Measurements from ENCODE around the gene SLC7A6.

Gene SLC7A6

DNA sequence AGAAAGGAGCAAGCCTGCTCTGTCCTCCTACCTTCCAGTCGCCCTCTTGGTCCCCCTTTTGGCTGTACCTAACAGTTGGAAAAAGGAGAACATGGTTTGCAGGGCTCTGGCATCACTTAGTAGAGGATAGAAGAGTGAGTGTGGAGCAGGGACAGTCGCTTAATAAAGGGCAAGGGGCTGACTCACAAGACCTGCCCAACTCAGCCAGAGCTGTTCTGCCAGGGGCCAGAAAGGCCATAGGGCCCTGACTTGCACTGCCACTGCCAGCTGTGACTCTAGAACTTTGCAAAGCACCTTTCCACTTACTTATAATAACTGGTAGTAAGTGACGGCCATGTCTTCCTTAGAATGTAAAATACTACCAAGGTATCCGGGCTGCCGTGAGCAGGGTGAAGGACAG lies 60.0 kb downstream of the SLC7A6 start:
- H3K4me1 Mint-ChIP-seq = peaks cover 41% of the 10 kb centered on the region
- no peak overlapping the region for H3K27ac Mint-ChIP-seq
- DNase-seq = no peak
- H3K9me3 Mint-ChIP-seq = no peaks in the 10 kb centered on the region
- no peaks in the 10 kb centered on the region for H3K27me3 Mint-ChIP-seq
- no peak overlapping the region for H3K4me3 Mint-ChIP-seq
- no peak for ATAC-seq

GRCh38 chr16:68324780-68325357 lies 60.5 kb downstream of the SLC7A6 start:
- peak overlapping the region in 1 of 2 donors; percentile 24 for H3K27ac Mint-ChIP-seq
- ATAC-seq = no peak
- H3K27me3 Mint-ChIP-seq = no peaks in the 10 kb centered on the region
- DNase-seq = no peak
- no peak overlapping the region for H3K4me3 Mint-ChIP-seq
- H3K4me1 Mint-ChIP-seq = peaks cover 36% of the 10 kb centered on the region
- no peaks in the 10 kb centered on the region for H3K9me3 Mint-ChIP-seq

GRCh38 chr16:68328151-68328859 lies 64.0 kb downstream of the SLC7A6 start:
- Mint-ChIP-seq H3K27me3 (no peaks in the 10 kb centered on the region), H3K9me3 (no peaks in the 10 kb centered on the region), H3K4me1 (peaks cover 45% of the 10 kb centered on the region), H3K4me3 (no peak overlapping the region), H3K27ac (no peak overlapping the region)
- peak; percentile 99 for ATAC-seq
- DNase-seq = peak; percentile 75 to 82

- ATAC-seq = no peak
- H3K27me3 Mint-ChIP-seq = no peaks in the 10 kb centered on the region
- H3K4me1 Mint-ChIP-seq = peaks cover 42% of the 10 kb centered on the region
- DNase-seq = no peak
- no peak overlapping the region for H3K4me3 Mint-ChIP-seq
- H3K9me3 Mint-ChIP-seq = no peaks in the 10 kb centered on the region
- no peak overlapping the region for H3K27ac Mint-ChIP-seq
Observed at GRCh38 chr16:68328860-68329390, 64.6 kb downstream of the SLC7A6 start.

- Mint-ChIP-seq H3K4me3 (no peak overlapping the region), H3K27me3 (no peaks in the 10 kb centered on the region), H3K9me3 (no peaks in the 10 kb centered on the region), H3K27ac (peak overlapping the region in 1 of 2 donors; percentile 30), H3K4me1 (peaks cover 32% of the 10 kb centered on the region)
- ATAC-seq = no peak
- no peak for DNase-seq
Observed at GRCh38 chr16:68331879-68332410, 67.6 kb downstream of the SLC7A6 start.

GRCh38 chr16:68332411-68333121 lies 68.2 kb downstream of the SLC7A6 start:
- no peak overlapping the region for H3K4me3 Mint-ChIP-seq
- H3K27me3 Mint-ChIP-seq = no peaks in the 10 kb centered on the region
- ATAC-seq (no peak), DNase-seq (no peak)
- H3K4me1 Mint-ChIP-seq = peaks cover 26% of the 10 kb centered on the region
- no peaks in the 10 kb centered on the region for H3K9me3 Mint-ChIP-seq
- H3K27ac Mint-ChIP-seq = peak overlapping the region; percentile 30 to 57

DNA sequence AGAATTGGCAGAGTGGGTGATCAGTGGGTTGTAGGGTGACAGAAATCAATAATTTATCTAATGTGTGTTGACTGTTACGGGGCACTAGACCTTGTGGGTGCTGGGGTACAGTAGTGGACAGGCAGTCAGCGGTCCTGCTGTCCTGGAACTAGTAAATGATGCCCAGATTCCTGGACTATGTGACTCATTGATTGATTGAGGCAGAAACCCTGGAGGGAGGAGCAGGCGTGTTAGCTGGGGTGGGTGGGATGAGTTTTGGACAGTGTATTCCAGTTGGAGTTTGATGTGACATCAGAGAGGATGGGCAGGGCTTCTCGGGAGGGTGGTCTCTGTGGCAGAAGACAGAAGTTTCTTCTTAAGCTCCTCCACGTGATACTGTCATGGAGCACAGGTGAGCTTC lies 70.8 kb downstream of the SLC7A6 start:
- Mint-ChIP-seq H3K27ac (no peak overlapping the region), H3K4me1 (peaks cover 14% of the 10 kb centered on the region), H3K27me3 (no peaks in the 10 kb centered on the region), H3K9me3 (no peaks in the 10 kb centered on the region), H3K4me3 (no peak overlapping the region)
- DNase-seq (no peak), ATAC-seq (no peak)

GRCh38 chr16:68338326-68339119 lies 74.2 kb downstream of the SLC7A6 start:
- no peak overlapping the region for H3K27ac Mint-ChIP-seq

DNA sequence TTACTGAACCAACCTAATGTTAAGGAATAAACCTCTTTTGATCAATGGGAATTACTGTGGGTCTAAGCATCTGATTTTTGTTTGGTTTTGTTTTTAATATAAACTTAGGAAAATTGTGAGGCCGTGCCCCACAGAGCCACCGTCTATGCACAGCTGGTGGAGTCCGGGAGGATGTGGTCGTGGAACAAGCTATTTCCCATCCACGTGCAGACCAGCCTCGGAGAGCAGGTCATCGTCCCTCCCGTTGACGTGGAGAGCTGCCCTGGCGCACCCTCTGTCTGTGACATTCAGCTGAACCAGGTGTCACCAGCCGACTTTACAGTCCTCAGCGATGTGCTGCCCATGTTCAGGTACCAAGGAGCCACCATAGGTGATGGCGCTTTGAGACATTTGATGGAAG lies 74.9 kb downstream of the SLC7A6 start:
- ATAC-seq = no peak
- no peaks in the 10 kb centered on the region for H3K9me3 Mint-ChIP-seq
- no peak for DNase-seq
- H3K4me3 Mint-ChIP-seq = no peak overlapping the region
- H3K4me1 Mint-ChIP-seq = peaks cover 2% of the 10 kb centered on the region
- H3K27me3 Mint-ChIP-seq = no peaks in the 10 kb centered on the region
- no peak overlapping the region for H3K27ac Mint-ChIP-seq

More at GRCh38 chr16:68338326-68339119, 74.2 kb downstream of the SLC7A6 start:
- Mint-ChIP-seq H3K27me3 (no peaks in the 10 kb centered on the region), H3K4me3 (no peak overlapping the region), H3K4me1 (no peaks in the 10 kb centered on the region), H3K9me3 (no peaks in the 10 kb centered on the region)
- ATAC-seq (no peak), DNase-seq (no peak)

DNA sequence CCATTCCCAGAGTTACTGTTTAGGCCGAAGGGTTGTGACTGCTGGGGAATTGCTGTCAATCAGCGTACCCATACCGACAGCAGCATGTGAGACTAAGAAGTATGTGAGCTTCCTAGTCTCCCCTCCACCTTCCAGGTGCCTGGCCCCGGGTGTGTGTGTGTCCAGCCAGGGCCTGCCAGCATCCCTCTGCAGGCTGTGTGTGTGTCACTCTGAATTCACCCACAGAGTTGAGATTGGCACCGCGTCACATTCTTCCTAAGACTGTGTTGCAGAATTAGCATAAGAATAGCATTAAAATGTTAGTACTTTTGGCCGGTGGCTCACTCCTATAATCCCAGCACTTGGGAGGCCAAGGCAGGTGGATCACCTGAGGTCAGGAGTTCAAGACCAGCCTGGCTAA lies 78.3 kb downstream of the SLC7A6 start:
- H3K27ac Mint-ChIP-seq = no peak overlapping the region

GRCh38 chr16:68343137-68343536 lies 78.8 kb downstream of the SLC7A6 start:
- Mint-ChIP-seq H3K27me3 (no peaks in the 10 kb centered on the region), H3K27ac (no peak overlapping the region), H3K9me3 (no peaks in the 10 kb centered on the region), H3K4me1 (peaks cover 37% of the 10 kb centered on the region), H3K4me3 (no peak overlapping the region)
- ATAC-seq (no peak), DNase-seq (no peak)

More for the DNA sequence above, 78.3 kb downstream of the SLC7A6 start:
- H3K9me3 Mint-ChIP-seq = no peaks in the 10 kb centered on the region
- ATAC-seq = no peak
- peaks cover 36% of the 10 kb centered on the region for H3K4me1 Mint-ChIP-seq
- no peaks in the 10 kb centered on the region for H3K27me3 Mint-ChIP-seq
- no peak overlapping the region for H3K4me3 Mint-ChIP-seq
- DNase-seq = no peak

GRCh38 chr16:68344252-68344651 lies 79.9 kb downstream of the SLC7A6 start:
- DNase-seq = no peak
- Mint-ChIP-seq H3K4me1 (peaks cover 37% of the 10 kb centered on the region), H3K4me3 (no peak overlapping the region), H3K9me3 (no peaks in the 10 kb centered on the region), H3K27ac (no peak overlapping the region), H3K27me3 (no peaks in the 10 kb centered on the region)
- no peak for ATAC-seq

DNA sequence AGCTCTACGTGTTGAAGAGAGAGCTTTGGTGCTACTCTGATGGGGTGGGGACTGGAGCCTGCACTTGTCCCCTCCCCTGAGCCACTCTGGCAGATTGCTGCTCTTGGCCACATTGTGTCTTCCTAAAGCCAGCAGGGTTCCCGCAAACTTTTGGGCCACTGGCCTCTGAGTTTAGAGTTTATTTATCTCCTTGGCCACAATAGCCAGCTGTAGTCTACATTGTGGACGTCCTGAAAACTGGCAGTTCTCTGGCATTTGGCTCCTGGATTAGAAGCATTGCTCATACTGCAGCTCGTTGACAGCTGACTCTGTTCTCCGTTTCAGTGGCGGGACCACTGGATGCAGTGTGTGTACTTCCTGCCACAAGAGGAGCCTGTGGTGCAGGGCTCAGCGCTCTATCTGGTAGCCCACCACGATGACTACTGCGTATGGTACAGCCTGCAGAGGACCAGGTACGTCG lies 81.1 kb downstream of the SLC7A6 start:
- peak in 1 of 2 donors; percentile 57 for DNase-seq
- Mint-ChIP-seq H3K27ac (peak overlapping the region in 1 of 2 donors; percentile 24), H3K4me1 (peaks cover 37% of the 10 kb centered on the region), H3K4me3 (no peak overlapping the region), H3K9me3 (no peaks in the 10 kb centered on the region), H3K27me3 (no peaks in the 10 kb centered on the region)
- peak; percentile 99 for ATAC-seq

DNA sequence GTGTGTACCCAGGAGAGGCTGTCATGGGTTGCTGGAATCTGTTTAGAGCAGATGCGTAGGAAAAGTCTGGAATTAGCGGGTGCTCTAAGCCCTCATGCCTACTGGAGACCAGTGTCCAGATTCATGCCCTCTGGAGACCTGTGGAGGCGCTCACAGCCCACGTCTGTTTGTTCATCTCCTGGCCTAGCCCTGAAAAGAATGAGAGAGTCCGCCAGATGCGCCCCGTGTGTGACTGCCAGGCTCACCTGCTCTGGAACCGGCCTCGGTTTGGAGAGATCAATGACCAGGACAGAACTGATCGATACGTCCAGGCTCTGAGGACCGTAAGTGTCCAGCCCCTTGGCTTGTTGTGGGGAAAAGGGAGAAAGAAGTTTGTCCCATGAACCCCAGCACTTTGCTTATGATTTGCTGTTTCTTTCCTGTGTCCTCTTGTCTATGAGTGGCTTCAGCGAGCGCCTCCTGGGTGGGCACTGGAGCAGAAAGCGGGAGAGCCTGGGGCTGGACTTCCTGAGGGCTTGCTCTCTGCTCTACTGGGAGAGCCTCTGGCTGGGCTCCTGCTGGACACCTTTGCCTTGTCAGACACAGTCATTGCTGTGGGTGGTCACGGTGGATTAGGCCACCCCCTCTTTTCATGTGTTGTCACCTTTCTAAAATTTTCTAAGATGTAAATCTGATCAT lies 81.8 kb downstream of the SLC7A6 start:
- Mint-ChIP-seq H3K4me3 (no peak overlapping the region), H3K9me3 (no peaks in the 10 kb centered on the region), H3K27me3 (no peaks in the 10 kb centered on the region), H3K27ac (peak overlapping the region in 1 of 2 donors; percentile 41), H3K4me1 (peaks cover 37% of the 10 kb centered on the region)
- no peak for DNase-seq
- no peak for ATAC-seq
